ENCODE results near the gene ACSS3.
A peak's percentile ranks its signal among the peaks of the same experiment; 100 is the strongest.
"Not testable (repeated sequence)": the region's sequence is repeated elsewhere in the genome, so short reads cannot be mapped to it uniquely, and the experiment has no call there.

ACSS3 gene

GRCh38 chr12:81167694-81168093 lies 89.8 kb downstream of the ACSS3 start:
- peak; percentile 17 to 21 for DNase-seq (ENCODE audit: low read depth in 2 of 2)

DNA sequence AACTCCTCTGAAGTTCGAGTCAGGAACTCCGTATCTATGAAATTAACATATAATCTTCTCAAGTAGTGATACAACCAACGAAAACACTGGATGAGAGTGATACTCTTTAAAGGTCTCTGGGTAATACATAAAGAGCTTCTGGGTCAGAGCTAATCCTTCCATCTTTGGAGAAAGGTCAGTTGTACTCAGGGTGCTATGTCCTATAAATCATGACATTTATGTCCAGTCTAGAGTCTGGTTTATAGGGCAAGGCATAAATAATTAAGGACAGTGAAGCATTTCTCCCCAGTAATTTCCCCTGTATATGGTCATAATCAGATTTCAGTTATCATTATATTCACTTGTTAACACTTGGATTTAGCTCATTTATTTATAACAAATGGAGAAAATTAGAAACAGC lies 90.6 kb downstream of the ACSS3 start:
- no peak for DNase-seq (ENCODE audit: low read depth in 2 of 2)

GRCh38 chr12:81170072-81170471 lies 92.2 kb downstream of the ACSS3 start:
- peak; percentile 42 to 45 for DNase-seq (ENCODE audit: low read depth in 2 of 2)

GRCh38 chr12:81172851-81173250 lies 95.0 kb downstream of the ACSS3 start:
- DNase-seq (ENCODE audit: low read depth in 2 of 2): no peak

DNA sequence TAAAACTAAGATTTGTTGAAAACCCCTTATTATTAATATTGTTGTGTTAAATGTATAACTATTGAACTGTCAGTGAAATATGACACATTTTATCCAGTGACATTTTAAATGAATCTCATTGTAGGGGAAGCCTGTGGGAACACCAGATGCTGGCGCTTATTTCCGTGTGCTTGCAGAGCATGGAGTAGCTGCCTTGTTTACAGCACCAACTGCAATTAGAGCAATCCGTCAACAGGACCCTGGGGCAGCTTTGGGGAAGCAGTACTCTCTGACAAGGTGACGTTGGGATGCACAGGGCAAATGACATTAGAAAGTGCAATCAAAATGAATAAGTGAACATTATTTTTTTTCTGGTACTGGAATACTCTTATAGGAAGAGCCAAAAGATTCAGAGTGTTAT lies 96.8 kb downstream of the ACSS3 start:
- no peak for DNase-seq (ENCODE audit: low read depth in 2 of 2)

DNA sequence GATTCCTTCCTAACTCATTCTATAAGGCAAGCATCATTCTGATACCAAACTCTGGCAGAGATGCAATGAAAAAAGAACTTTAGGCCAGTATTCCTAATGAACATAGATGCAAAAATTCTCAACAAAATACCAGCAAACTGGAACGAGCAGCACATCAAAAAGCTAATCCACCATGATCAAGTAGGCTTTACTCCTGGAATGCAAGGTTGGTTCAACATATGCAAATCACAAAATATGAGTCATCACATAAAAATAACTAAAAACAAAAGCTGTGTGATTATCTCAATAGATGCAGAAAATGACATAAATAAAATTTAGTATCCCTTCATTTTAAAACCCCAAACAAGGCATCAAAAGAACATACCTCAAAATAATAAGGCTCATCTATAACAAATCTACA lies 98.9 kb downstream of the ACSS3 start:
- DNase-seq (ENCODE audit: low read depth in 2 of 2): no peak

DNA sequence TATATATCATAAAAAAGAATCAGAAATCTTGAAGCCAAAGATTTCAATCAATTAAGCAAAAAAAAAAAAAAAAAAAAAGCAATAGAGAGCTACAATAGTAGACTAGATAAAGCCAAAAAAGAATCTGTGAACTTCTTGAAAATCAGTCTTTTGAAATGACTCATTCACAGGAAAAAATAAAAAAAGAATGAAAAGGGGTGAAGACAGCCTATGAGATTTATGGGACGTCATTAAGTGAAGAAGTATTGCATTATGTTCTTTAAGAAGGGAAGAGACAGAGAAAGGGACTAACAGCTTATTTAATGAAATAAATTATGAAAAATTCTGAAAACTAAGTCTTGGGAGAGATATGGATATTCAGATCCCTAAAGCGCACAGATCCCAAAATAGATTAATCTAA lies 103.8 kb downstream of the ACSS3 start:
- peak; percentile 28 to 36 for DNase-seq (ENCODE audit: low read depth in 2 of 2)

DNA sequence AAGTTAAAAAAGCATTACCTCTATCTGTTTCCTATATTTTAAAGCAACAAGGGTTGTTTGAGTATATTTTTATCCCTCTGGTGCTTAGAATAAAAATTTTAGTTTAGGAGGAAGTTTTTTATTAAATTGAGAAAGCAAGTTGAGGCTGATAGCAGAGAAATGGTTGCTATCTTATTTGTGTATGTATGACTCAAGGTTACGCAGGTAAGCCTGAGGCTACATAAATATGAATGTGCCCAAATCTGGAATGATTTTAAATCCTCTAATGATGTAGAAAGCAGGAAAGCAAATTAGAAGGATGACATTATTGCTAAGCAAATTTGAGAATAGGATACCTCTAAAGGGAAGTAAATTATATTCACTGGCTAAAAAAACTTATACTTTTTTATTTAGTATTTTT lies 109.8 kb downstream of the ACSS3 start:
- no peak for DNase-seq (ENCODE audit: low read depth in 2 of 2)

- no peak for DNase-seq (ENCODE audit: low read depth in 2 of 2)
These were observed 118.7 kb downstream of the ACSS3 start for GRCh38 chr12:81196595-81196994.

- DNase-seq (ENCODE audit: low read depth in 2 of 2): not testable (repeated sequence)
These were observed 122.7 kb downstream of the ACSS3 start for GRCh38 chr12:81200561-81200960.

- no peak for DNase-seq (ENCODE audit: low read depth in 2 of 2)
These were observed 125.9 kb downstream of the ACSS3 start for GRCh38 chr12:81203671-81204204.

GRCh38 chr12:81205416-81205815 lies 127.5 kb downstream of the ACSS3 start:
- DNase-seq (ENCODE audit: low read depth in 2 of 2): no peak

DNA sequence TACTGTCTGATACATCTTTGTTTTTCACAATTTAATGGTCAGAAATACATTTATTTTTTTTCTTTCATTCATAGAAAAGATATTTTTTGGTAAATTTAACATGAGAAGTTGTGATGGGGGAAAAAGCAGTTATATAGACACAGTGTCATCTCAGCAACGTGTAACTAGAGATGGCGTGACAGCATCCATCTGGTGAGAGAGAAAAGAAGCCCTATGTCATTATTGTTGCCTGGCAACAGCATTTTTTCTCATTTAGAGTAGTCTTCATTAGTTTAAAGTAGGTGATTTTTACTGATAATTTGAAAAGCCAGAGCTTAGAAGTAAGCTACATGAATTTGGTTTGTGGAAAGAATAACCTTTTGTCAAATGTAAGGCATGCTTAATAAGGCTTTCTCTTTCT lies 128.6 kb downstream of the ACSS3 start:
- no peak for DNase-seq (ENCODE audit: low read depth in 2 of 2)

- no peak for DNase-seq (ENCODE audit: low read depth in 2 of 2)
These were observed 129.3 kb downstream of the ACSS3 start for GRCh38 chr12:81207173-81207572.

- no peak for DNase-seq (ENCODE audit: low read depth in 2 of 2)
These were observed 129.8 kb downstream of the ACSS3 start for GRCh38 chr12:81207664-81208063.

DNA sequence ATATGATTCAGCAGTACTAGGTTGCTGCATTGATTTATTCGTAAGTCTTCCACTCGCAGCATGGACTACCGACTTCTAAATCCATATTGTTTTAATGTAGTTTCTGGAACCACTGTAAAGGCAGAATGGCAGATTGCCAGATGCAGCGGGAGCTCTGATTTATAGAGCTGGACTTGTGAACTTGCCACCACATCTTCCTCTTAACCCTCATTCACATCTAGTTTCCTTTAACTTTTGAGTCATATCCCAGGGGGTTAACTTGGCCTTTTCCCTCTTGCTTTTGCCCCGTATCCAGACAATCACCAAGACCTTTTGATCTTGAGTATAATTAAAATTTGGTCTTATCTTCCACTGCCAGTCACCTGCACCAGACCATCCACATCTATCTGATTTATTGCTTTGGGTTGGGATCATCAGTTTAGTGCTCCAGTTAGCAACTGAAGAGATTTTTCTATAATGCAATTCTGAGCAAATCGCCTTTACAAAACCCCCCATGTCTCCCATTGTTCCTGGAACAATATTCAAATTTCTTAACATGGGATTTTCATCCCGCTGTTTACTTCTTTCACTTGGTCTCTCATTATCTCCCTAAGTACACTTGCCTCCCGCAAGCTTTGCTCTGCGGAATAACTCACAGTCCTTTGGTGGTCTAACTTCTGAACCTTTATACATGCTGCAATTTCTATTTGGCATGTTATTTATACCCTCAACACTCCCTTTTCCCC lies 130.5 kb downstream of the ACSS3 start:
- DNase-seq (ENCODE audit: low read depth in 2 of 2): peak; percentile 85

DNA sequence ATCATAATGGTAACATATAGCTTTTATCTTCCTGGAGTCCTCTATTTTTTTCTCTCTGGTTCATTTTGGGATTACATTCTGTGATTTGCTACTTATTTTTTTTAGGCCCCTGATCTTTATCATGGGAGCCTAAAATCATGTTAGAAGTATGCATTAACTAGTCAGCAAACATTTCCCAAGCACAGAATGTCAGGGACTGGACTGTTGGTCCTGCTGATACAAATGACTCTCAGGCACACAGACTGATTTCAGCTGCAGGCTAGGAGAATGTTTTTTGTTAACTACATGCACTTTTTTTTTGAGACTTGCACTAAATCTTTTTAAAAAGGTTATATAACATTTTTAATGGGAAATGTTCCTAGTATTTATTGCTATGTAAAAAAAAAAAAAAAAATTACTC lies 131.1 kb downstream of the ACSS3 start:
- peak in 1 of 2 experiments; percentile 24 for DNase-seq (ENCODE audit: low read depth in 2 of 2)

- DNase-seq (ENCODE audit: low read depth in 2 of 2): not testable (repeated sequence)
These were observed 131.9 kb downstream of the ACSS3 start for GRCh38 chr12:81209772-81210225.

- no peak for DNase-seq (ENCODE audit: low read depth in 2 of 2)
These were observed 133.4 kb downstream of the ACSS3 start for GRCh38 chr12:81211306-81211705.

DNA sequence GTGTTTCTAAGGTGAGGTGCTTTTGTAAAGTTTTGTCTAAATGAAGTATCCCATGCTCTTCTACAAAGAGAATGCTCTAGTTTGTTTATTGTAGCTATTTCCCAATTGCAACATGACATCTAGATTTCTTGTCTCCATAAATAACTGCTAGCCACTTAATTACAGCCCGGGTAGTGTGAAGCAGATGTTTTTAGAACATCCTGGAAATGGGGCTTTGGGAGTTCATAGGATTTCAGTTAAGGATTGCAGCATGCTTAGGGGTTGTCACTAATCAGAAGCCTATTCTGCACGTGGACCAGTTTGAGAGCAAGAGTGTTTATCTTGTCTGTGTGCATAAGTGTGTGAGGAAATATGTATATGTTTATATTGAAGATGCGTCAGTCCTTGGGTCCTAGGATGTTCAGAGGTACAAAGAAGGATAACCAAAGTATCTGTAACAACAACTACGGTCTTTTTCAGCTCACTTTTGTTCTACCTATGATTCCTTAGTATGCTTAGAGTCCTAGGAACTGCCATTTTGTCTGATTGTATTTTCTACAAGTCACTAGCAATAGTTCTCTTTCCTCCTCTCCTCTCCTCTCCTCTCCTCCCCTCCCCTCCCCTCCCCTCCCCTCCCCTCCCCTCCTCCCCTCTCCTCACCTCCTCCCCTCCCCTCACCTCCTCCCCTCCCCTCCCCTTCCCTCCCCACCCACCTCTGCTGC lies 135.3 kb downstream of the ACSS3 start:
- peak; percentile 67 to 71 for DNase-seq (ENCODE audit: low read depth in 2 of 2)

DNA sequence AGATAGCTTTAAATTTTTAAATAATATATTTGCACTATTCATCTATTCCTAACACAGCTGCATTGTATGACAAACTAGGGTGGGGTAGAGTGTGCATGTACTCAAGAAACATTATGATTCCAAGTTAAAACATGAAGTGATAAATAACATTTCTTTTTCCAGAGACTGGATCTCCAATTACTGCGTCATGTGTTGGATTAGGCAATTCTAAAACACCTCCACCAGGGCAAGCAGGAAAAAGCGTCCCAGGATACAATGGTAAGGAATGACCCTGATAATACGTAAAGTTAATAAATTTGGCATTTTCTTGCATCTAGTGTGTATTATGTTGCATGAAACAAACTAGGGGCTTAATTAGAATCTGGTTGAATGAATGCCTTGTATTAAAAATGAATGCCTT lies 138.9 kb downstream of the ACSS3 start:
- no peak for DNase-seq (ENCODE audit: low read depth in 2 of 2)

GRCh38 chr12:81221681-81222080 lies 143.8 kb downstream of the ACSS3 start:
- no peak for DNase-seq (ENCODE audit: low read depth in 2 of 2)
